Inferior parietal cortex (tissue), 1 donor: ENCODE data around the gene FBXW8.
A peak's percentile ranks its signal among the peaks of the same experiment; 100 is the strongest.

Experiments
- DNase-seq: peaks from one replicate; pipeline ENCODE4 v3.0.0-alpha.2; 2016; ENCODE audit errors: extremely low spot score

The FBXW8 gene

GRCh38 chr12:116924558-116925453 lies 14.1 kb downstream of the FBXW8 start:
- no peak for DNase-seq

DNA sequence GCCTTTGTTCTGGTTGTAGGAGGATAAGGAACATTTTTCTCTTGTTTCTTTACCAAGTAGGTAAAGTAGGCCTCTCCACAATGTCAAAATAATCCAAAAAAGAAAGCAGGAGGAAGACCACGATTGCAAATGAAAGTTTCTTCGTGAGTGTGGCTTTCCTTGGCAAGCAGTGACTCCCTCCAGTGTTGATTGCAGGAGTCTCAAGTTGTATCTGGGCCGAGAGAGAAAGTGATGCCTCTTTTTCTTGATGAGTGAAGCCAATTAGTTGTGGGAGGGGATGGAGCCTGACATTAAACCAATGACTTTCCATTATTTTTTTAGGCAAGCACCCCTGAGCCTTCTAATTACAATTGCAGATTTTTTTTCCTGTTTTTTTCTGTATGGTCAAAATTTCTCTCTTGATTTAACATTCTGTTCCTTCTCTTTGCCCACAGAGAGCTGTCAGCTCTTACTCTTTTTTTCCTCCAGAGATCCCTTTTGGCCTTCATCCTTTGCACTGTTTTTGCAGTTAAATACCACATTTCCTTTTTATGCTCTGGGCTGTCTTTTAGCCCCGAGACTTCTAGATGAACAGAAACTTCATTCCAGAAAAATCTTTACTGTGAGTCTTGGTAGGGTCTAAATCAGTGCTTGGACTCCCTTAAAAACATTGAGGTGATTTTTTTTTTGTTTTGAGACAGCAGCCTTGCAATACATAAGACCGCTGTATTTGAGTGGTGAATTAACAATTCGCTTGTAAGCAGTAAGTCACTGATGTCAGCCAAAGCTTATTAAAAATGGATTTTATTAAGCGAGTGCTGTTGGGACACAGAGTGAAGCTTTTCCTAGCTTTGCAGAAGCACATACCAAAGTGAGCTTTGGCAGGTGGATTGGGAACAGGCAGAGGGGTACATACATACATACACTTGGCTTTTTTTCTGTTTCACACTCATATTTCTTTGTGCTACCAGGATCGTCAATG lies 15.8 kb downstream of the FBXW8 start:
- DNase-seq: no peak

GRCh38 chr12:116927244-116927940 lies 16.6 kb downstream of the FBXW8 start:
- DNase-seq: no peak

- no peak for DNase-seq
Measured at GRCh38 chr12:116928504-116928903, 17.8 kb downstream of the FBXW8 start.

DNA sequence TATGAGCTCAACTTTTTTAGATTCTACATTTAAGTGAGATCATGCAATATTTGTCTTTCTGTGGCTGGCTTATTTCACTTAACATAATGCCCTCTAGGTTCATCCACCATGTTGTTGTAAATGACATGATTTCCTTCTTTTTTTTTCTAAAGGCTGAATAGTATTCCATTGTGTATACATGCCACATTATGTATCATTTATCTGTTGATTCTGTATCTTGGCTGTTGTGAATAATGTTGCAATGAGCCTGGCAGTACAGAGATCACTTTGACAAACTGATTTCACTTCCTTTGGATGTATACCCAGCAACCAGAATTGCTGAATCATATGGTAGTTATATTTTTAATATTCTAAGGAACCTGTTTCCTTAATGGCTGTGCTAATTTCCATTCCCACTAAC lies 19.1 kb downstream of the FBXW8 start:
- no peak for DNase-seq

GRCh38 chr12:116931665-116932064 lies 20.9 kb downstream of the FBXW8 start:
- DNase-seq: no peak

- peak; percentile 31 for DNase-seq
Measured at GRCh38 chr12:116933091-116933490, 22.3 kb downstream of the FBXW8 start.

- DNase-seq: no peak
Measured at GRCh38 chr12:116933512-116934246, 22.9 kb downstream of the FBXW8 start.

GRCh38 chr12:116934908-116935705 lies 24.4 kb downstream of the FBXW8 start:
- DNase-seq: no peak

GRCh38 chr12:116937640-116938039 lies 26.9 kb downstream of the FBXW8 start:
- no peak for DNase-seq

DNA sequence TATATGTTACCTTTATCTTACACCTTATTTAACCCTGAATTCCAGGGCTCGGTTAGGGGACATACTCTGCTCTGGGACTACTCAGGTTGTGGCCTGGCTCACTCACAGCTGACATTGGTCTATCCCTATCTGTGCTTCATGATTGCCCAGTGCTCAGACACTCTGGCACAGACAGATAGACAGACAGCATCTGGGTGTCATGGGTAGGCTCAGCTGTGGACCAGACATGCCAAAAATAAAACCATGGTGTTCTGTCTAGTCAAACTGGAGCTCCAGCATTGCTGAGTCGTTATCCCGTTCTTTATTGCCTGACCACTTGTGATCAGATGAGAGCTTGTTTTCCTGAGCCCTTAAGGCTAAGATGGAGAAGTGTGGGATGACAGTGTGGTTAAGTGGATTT lies 29.0 kb downstream of the FBXW8 start:
- DNase-seq: no peak

DNA sequence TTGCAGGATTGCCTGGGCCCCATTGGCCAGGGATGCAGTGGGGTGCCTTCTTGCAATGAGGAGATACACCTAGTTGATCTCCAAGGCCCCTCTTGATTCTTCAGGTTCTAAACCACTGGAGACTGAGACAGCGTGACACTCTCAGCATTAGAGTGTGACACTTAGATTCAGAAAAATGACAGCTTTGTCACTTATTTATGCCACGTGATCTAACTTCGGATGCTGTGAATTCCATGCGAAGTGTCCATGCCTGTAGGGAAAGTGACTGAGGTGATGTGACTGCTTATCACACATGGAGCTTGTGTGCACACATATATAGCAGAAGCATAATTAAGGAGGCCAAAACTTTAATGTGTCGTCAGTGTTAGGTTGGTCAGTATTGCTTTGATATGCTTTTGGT lies 30.4 kb downstream of the FBXW8 start:
- DNase-seq: no peak

DNA sequence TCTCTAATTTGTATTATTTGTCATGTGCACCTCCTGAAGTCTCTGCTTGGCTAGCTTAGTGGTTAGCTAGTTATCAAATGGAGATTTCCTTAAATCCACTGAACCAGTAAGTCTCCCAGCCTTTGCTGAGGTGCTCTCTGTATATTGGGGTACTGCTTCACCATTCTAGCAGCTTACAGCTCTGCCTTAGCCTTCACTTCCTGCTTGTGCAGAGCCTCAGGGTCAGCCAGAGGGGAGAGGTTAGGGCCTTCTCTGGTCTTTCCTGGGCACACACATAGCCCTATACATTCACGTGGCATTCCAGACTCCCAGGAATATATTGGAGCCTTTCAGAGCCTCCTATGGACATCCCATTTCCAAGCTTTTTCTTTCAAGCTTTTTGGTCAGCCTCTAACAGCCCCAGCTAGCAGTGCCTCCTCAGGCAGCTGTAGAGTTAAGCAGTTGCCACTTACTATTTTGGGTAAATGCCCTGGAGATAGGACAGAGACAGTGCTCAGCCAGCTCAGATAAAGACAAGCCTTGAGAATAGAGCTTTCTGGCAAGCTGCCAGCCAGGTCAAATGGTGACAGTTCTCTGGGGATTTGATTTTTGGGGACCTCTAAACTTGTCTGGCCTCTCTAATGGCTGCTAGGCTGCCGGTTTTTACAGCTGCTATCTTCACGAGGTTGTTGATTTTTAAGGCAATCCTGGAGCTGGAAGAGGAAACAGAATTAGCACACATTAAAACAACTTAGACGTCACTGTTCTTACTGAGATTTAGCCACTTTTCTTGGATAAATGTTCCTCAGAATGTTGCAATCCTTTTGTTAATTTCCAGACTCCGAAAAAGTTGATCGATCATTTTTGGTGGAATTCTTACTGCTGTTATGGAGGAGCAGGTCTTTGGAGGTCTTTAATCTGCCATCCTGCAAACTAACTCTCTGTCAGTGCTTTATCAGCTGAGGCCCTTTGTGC lies 32.9 kb downstream of the FBXW8 start:
- no peak for DNase-seq

DNA sequence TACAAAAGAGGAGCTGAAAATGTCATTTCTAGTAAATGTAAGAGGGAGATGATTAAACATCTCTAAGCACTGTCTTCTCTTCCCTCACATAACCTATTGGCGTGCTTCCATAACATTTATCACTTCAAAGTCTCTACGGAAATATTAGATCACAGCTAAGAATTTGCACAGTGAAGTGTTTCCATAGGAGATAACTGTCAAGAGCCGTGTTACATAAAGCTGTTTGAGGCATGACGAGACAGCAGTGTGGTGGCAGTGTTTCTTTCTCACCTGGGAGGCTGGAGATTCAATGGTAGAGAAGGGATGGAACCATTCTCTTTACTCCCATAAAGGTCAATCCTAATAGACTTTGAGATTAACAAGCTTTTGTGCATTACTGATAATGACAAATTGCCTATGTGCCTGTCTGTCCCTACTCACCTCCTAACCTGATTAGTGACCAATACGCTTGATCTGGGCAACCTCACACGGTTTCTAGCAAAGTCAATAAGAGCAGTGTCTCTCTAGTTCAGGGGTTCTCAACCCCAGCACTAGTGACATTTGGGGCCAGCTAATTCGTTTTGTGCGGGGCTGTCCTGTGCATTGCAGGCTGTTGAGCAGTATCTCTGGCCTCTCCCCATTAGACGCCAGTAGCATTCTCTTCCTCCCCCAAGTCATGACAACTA lies 35.3 kb downstream of the FBXW8 start:
- DNase-seq: no peak

GRCh38 chr12:116948298-116948697 lies 37.5 kb downstream of the FBXW8 start:
- no peak for DNase-seq

DNA sequence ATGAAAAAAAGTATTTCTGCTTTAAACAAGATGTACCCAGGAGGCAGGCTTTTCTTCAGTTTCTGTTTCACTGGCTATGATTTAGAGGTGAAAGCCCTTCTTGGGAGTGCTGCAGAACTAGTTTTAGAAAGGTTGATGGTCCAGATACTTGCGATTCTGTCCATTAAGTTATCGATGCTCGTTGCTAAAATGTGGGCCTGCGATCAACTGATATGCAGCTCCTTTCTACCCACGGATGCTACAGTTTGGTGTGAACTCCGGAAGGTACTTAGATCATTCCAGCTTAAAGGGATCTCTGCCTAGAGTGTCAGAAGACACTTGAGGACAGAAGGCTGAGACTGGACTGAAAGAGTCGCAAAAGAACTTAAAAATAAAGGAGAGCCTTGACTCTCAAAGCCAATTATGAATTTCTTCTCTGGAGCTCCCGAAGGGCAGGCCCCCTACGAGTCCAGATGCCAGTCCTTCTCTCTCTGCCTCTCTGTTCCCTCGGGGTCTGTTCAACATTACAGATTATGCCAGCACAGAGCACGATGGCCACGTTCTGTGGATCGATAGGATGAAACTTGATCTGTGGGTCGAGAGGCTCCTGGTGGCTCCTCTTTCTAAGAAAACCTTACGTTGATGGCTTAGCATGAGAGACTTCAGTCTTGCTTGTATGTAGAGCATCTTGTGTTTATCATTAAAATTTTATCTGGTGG lies 40.0 kb downstream of the FBXW8 start:
- DNase-seq: no peak

DNA sequence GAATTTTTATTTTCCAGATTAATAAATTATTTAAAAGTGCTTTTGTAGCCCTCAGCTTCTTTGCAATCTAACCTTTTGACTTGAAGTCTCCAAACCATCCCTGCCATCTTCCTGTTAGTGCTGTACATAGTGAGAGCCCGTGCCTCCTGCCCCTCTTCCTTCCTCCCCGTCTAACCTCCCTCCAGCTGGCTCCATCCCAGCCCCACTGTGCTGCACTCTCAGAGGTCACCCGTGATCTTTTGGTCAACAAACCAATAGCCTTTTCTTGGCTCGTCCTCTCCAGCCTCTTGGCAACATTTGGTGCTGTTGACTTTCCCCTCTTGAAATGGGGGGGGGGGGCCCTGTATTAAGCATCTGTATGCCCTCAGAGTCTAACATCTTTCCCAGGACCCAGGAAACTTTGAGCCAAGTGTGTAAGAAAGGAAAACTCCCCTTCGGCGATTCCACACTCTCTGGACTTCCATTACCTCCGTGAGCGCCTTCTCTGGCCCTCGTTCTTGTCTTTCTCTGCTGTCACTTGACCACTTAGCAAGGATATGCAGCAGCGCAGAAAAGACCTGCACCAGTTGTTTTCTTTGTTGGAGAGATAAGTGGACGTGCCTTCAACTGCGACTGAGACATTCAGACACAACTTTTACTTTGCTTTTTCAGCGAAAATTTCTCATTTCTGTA lies 44.1 kb downstream of the FBXW8 start:
- no peak for DNase-seq
